HFF-Myc (cell line): ENCODE results near the gene HEPHL1.

Experiments
- DNase-seq: peaks from one replicate; pipeline ENCODE4 v3.0.0-alpha.2; 2011; ENCODE audit warnings: low read depth; ENCODE audit errors: extremely low read depth
- H3K4me3 ChIP-seq: replicated peaks from 2 replicates; pipeline ENCODE4 v1.5.1; 2011; ENCODE audit warnings: low read depth, mild to moderate bottlenecking, control low read depth, low read length
- CTCF ChIP-seq: IDR thresholded peaks from 2 replicates; pipeline ENCODE4 v1.5.1; 2012; ENCODE audit warnings: mild to moderate bottlenecking, low read depth, low read length, control low read depth; ENCODE audit errors: missing control alignments

Gene HEPHL1

GRCh38 chr11:94131047-94131717 is 110.0 kb downstream of the HEPHL1 start:
- no peak for TF ChIP-seq CTCF
- H3K4me3 ChIP-seq, result peak overlapping the region; percentile 85
- DNase-seq, result no peak

- DNase-seq, result no peak
Measured at GRCh38 chr11:94131718-94132115, 110.6 kb downstream of the HEPHL1 start.

GRCh38 chr11:94132152-94132558 is 111.0 kb downstream of the HEPHL1 start:
- peak overlapping the region; percentile 85 for H3K4me3 ChIP-seq
- DNase-seq, result peak; percentile 67
- TF ChIP-seq CTCF, result no peak

More at GRCh38 chr11:94131718-94132115, 110.6 kb downstream of the HEPHL1 start:
- peak overlapping the region; percentile 85 for H3K4me3 ChIP-seq
- TF ChIP-seq CTCF, result no peak

- DNase-seq, result no peak
- H3K4me3 ChIP-seq, result no peak overlapping the region
- TF ChIP-seq CTCF, result no peak
Measured at GRCh38 chr11:94132823-94133408, 111.8 kb downstream of the HEPHL1 start.

GRCh38 chr11:94133752-94134151 is 112.6 kb downstream of the HEPHL1 start:
- TF ChIP-seq CTCF, result no peak
- DNase-seq, result no peak
- no peak overlapping the region for H3K4me3 ChIP-seq

GRCh38 chr11:94134651-94135512 is 113.7 kb downstream of the HEPHL1 start:
- TF ChIP-seq CTCF, result no peak
- peak overlapping the region; percentile 25 for H3K4me3 ChIP-seq
- DNase-seq, result peak; percentile 69
